Measurements from ENCODE around the gene OR6B1.

The OR6B1 gene

DNA sequence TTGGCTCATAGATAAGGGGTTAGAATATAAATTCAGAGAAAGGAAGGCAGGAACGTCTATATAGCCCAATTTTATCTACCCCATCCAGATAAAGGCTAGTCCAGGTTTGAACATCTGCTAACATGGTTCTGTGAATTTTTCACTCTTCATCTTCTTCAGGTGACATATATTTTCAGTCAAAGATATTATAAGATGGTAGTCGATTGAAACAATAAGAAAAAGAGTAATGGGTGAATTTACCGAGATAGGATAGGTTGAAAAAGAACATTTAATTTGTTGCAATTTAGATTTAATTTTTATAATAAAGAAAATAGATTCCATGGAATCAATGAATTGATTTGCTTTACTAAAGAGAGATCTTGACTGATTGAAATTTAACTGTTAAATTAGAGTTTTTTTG lies 45.6 kb upstream of the OR6B1 start, which contains the start of gene OR2F1:
Gene OR2F1, plus strand, starts transcription at position 301 of the 400 bp plus-strand sequence. CDS start 5,127 bp downstream, outside the sequence.
- H3F3A ChIP-seq (ENCODE audit: insufficient read depth, low read length): no peaks in the 10 kb centered on the region
- no peaks in the 10 kb centered on the region for H4K20me1 ChIP-seq (ENCODE audit: insufficient read depth, low read length)
- TF ChIP-seq EZH2 (optimal IDR thresholded peaks at IDR 0.05; ENCODE audit: low read depth, low read length): no peak
- no peak for TF ChIP-seq EZH2phosphoT487 (IDR thresholded peaks at IDR 0.05; ENCODE audit: low read length)
- TF ChIP-seq, protein P1, sequence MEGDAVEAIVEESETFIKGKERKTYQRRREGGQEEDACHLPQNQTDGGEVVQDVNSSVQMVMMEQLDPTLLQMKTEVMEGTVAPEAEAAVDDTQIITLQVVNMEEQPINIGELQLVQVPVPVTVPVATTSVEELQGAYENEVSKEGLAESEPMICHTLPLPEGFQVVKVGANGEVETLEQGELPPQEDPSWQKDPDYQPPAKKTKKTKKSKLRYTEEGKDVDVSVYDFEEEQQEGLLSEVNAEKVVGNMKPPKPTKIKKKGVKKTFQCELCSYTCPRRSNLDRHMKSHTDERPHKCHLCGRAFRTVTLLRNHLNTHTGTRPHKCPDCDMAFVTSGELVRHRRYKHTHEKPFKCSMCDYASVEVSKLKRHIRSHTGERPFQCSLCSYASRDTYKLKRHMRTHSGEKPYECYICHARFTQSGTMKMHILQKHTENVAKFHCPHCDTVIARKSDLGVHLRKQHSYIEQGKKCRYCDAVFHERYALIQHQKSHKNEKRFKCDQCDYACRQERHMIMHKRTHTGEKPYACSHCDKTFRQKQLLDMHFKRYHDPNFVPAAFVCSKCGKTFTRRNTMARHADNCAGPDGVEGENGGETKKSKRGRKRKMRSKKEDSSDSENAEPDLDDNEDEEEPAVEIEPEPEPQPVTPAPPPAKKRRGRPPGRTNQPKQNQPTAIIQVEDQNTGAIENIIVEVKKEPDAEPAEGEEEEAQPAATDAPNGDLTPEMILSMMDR (IDR thresholded peaks at IDR 0.05; ENCODE audit: low read length): no peak
- no peak within 1 kb of the TSS for H2AFZ ChIP-seq (ENCODE audit: low read length)
- no peaks in the 10 kb centered on the region for H3K79me2 ChIP-seq (ENCODE audit: low read length)
- no peaks in the 10 kb centered on the region for H3K27me3 ChIP-seq (replicated peaks; ENCODE audit: insufficient read depth, low read length)
- H3K9me3 ChIP-seq (replicated peaks; ENCODE audit: insufficient read depth, low read length): no peaks in the 10 kb centered on the region
- no peaks in the 10 kb centered on the region for H3K4me1 ChIP-seq (ENCODE audit: low read length)
- H3K4me3 ChIP-seq (ENCODE audit: low read length): no peak within 1 kb of the TSS
- no peaks in the 10 kb centered on the region for H3K36me3 ChIP-seq (replicated peaks; ENCODE audit: insufficient read depth, low read length)
- H3K27ac ChIP-seq (ENCODE audit: low read length): no peak within 1 kb of the TSS
- H3K9me2 ChIP-seq (replicated peaks; ENCODE audit: insufficient read depth, low read length): no peaks in the 10 kb centered on the region
- H3K9ac ChIP-seq (ENCODE audit: low read length): no peak within 1 kb of the TSS
- no peak for DNase-seq
- no peak within 1 kb of the TSS for H3K4me2 ChIP-seq (ENCODE audit: low read depth, low read length)

DNA sequence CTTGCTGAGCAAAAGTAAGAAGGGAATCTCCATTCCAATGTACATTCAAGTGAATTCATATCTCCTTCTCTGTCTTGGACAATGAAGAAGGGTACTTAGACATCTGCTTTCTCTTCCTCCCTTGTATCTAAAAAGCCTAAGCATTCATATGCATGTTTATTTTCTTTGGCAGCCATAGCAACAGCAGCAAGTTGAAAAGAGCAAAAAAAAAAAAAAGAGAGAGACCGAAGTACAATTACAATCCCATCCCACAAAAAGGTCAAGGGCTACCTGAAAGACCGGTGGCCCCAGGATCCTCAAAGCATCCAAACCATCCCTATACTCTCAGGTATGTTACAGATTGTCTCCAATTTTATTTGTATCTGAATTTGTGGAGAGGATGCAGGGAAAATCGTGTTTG lies 41.3 kb upstream of the OR6B1 start:
- H3K4me2 ChIP-seq (ENCODE audit: low read depth, low read length): no peak overlapping the region
- H3K79me2 ChIP-seq (ENCODE audit: low read length): no peaks in the 10 kb centered on the region
- no peak overlapping the region for H3K4me3 ChIP-seq (ENCODE audit: low read length)
- no peaks in the 10 kb centered on the region for H4K20me1 ChIP-seq (ENCODE audit: insufficient read depth, low read length)
- H2AFZ ChIP-seq (ENCODE audit: low read length): no peak overlapping the region
- H3K36me3 ChIP-seq (replicated peaks; ENCODE audit: insufficient read depth, low read length): no peaks in the 10 kb centered on the region
- TF ChIP-seq, protein P1 (IDR thresholded peaks at IDR 0.05; ENCODE audit: low read length): no peak
- TF ChIP-seq EZH2phosphoT487 (IDR thresholded peaks at IDR 0.05; ENCODE audit: low read length) (no peak), EZH2 (optimal IDR thresholded peaks at IDR 0.05; ENCODE audit: low read depth, low read length) (no peak)
- no peak for DNase-seq
- no peak overlapping the region for H3K27ac ChIP-seq (ENCODE audit: low read length)
- no peak overlapping the region for H3K9ac ChIP-seq (ENCODE audit: low read length)
- H3K4me1 ChIP-seq (ENCODE audit: low read length): no peaks in the 10 kb centered on the region
- H3K9me2 ChIP-seq (replicated peaks; ENCODE audit: insufficient read depth, low read length): no peaks in the 10 kb centered on the region
- no peaks in the 10 kb centered on the region for H3K9me3 ChIP-seq (replicated peaks; ENCODE audit: insufficient read depth, low read length)
- H3K27me3 ChIP-seq (replicated peaks; ENCODE audit: insufficient read depth, low read length): no peaks in the 10 kb centered on the region
- H3F3A ChIP-seq (ENCODE audit: insufficient read depth, low read length): no peaks in the 10 kb centered on the region

DNA sequence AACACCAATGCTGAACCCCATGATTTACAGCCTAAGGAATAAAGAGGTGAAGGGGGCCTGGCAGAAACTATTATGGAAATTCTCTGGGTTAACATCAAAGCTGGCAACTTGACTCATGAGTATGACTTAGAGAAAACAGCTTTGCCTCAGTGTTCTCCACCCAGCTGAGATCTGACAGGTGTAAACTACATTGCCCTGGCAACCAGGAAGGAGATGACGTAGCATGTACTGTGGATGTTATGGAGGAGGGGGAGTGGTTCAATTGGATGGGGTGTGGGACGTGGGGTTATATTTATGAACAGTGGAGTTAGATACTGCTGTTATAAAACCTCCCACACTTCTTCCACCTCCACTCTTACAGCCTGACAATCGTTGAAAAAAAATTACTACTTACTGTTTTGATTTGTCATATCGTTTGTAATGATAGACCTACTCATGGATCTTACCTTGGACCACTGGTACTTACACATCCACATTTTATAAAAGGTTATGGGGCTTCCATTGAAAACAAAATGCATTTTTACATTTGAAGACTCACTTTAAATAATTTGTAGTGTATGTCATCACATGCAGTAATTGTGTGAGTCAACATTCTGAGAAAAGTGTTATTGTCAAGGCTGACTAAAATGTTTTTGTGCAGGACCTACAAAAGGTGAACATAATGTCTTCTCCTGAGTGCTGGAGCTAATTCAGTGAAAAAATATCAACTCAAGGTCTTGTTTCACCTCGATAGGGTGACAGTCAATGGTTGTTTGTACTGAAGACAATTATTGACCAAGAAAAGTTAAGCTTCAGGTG lies 39.1 kb upstream of the OR6B1 start:
- no peak for TF ChIP-seq EZH2 (optimal IDR thresholded peaks at IDR 0.05; ENCODE audit: low read depth, low read length)
- TF ChIP-seq EZH2phosphoT487 (IDR thresholded peaks at IDR 0.05; ENCODE audit: low read length): no peak
- TF ChIP-seq, protein P1 (IDR thresholded peaks at IDR 0.05; ENCODE audit: low read length): no peak
- no peaks in the 10 kb centered on the region for H3K36me3 ChIP-seq (replicated peaks; ENCODE audit: insufficient read depth, low read length)
- no peaks in the 10 kb centered on the region for H4K20me1 ChIP-seq (ENCODE audit: insufficient read depth, low read length)
- no peak overlapping the region for H3K4me3 ChIP-seq (ENCODE audit: low read length)
- no peak for DNase-seq
- H3K79me2 ChIP-seq (ENCODE audit: low read length): no peaks in the 10 kb centered on the region
- no peaks in the 10 kb centered on the region for H3K27me3 ChIP-seq (replicated peaks; ENCODE audit: insufficient read depth, low read length)
- H2AFZ ChIP-seq (ENCODE audit: low read length): no peak overlapping the region
- H3K4me1 ChIP-seq (ENCODE audit: low read length): no peaks in the 10 kb centered on the region
- H3K27ac ChIP-seq (ENCODE audit: low read length): no peak overlapping the region
- no peak overlapping the region for H3K4me2 ChIP-seq (ENCODE audit: low read depth, low read length)
- no peaks in the 10 kb centered on the region for H3F3A ChIP-seq (ENCODE audit: insufficient read depth, low read length)
- H3K9me3 ChIP-seq (replicated peaks; ENCODE audit: insufficient read depth, low read length): no peaks in the 10 kb centered on the region
- H3K9me2 ChIP-seq (replicated peaks; ENCODE audit: insufficient read depth, low read length): no peaks in the 10 kb centered on the region
- H3K9ac ChIP-seq (ENCODE audit: low read length): no peak overlapping the region

Data from MM.1S (cell line).